Ectodermal cell (in vitro differentiated cells): Measurements from ENCODE around the gene TLNRD1.

ENCODE experiments used
- H3K27ac ChIP-seq: 2 replicates; pipeline ENCODE4 v1.7.0; 2013; ENCODE audit warnings: mild to moderate bottlenecking, low read depth, low read length; ENCODE audit not compliant: insufficient read depth, poor library complexity, severe bottlenecking
- H3K27me3 ChIP-seq: 2 replicates; pipeline ENCODE4 v1.7.0; 2013; ENCODE audit warnings: mild to moderate bottlenecking, low read length; ENCODE audit not compliant: insufficient read depth, control insufficient read depth, poor library complexity, severe bottlenecking
- H3K36me3 ChIP-seq: one replicate; pipeline ENCODE4 v1.7.0; 2013; ENCODE audit warnings: low read length; ENCODE audit not compliant: control insufficient read depth, insufficient read depth
- H3K4me1 ChIP-seq: one replicate; pipeline ENCODE4 v1.7.0; 2013; ENCODE audit warnings: low read length; ENCODE audit not compliant: control insufficient read depth, insufficient read depth
- H3K4me3 ChIP-seq: 2 replicates; pipeline ENCODE4 v1.7.0; 2013; ENCODE audit warnings: low read depth, low read length, control low read depth; ENCODE audit not compliant: insufficient read depth
- H3K9me3 ChIP-seq: 2 replicates; pipeline ENCODE4 v1.7.0; 2013; ENCODE audit warnings: mild to moderate bottlenecking, low read length, moderate library complexity; ENCODE audit not compliant: control insufficient read depth
- WGBS, 2 experiments: methylation state at CpG; one replicate each; pipeline ENCODE4 v1.1.7; 2013; ENCODE audit warnings: missing lambda C conversion rate in 2 of 2; 5-methylcytosine and 5-hydroxymethylcytosine counted together

TLNRD1 gene

GRCh38 chr15:81038975-81039607 lies 38.4 kb downstream of the TLNRD1 start:
- 88 to 89% methylated on average over 4 of the region's 4 CpGs for WGBS, 2 experiments
- no peaks in the 10 kb centered on the region for H3K4me1 ChIP-seq
- no peak overlapping the region for H3K27ac ChIP-seq
- no peaks in the 10 kb centered on the region for H3K27me3 ChIP-seq
- no peaks in the 10 kb centered on the region for H3K9me3 ChIP-seq
- H3K4me3 ChIP-seq = no peak overlapping the region
- no peaks in the 10 kb centered on the region for H3K36me3 ChIP-seq

- 73 to 74% methylated on average over 4 to 5 of the region's 6 CpGs for WGBS, 2 experiments
- no peaks in the 10 kb centered on the region for H3K36me3 ChIP-seq
Measured at GRCh38 chr15:81040757-81041156, 40.0 kb downstream of the TLNRD1 start.

DNA sequence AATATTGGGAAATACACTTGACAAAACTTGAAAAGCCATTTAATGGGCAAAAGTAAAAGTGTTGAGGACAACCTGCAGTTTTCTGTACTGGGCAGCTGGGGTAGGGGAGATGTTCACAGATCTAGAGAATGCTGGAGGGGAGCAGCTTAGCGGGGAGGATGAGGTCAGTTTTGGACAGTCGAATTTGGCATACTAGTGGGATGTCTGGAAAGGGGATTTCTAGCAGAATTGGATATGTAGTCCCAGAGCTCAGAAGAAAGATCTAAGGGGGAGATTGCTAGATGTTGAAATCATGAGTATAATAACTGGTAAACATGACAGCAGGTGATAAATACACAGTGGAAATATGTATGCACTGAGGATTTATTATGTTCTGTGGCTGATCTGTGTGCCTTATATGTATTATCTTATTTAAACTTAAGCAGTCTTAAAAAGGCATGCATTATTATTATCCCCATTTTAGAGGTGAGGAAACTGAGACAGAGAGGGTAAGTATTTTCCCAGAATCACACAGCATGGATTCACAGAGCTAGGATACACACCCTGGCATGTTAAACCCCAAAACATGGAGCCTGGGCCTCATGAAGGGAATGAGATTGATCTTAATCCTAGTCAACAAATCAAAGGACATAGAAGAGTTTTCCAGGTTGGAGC lies 42.7 kb downstream of the TLNRD1 start:
- Histone ChIP-seq H3K27ac (no peak overlapping the region), H3K4me3 (no peak overlapping the region), H3K36me3 (no peaks in the 10 kb centered on the region), H3K27me3 (no peaks in the 10 kb centered on the region), H3K4me1 (no peaks in the 10 kb centered on the region), H3K9me3 (no peaks in the 10 kb centered on the region)
- 95 to 99% methylated on average over 2 of the region's 2 CpGs for WGBS, 2 experiments

More at GRCh38 chr15:81040757-81041156, 40.0 kb downstream of the TLNRD1 start:
- Histone ChIP-seq H3K27me3 (no peaks in the 10 kb centered on the region), H3K4me1 (no peaks in the 10 kb centered on the region), H3K9me3 (no peaks in the 10 kb centered on the region), H3K27ac (no peak overlapping the region), H3K4me3 (no peak overlapping the region)

DNA sequence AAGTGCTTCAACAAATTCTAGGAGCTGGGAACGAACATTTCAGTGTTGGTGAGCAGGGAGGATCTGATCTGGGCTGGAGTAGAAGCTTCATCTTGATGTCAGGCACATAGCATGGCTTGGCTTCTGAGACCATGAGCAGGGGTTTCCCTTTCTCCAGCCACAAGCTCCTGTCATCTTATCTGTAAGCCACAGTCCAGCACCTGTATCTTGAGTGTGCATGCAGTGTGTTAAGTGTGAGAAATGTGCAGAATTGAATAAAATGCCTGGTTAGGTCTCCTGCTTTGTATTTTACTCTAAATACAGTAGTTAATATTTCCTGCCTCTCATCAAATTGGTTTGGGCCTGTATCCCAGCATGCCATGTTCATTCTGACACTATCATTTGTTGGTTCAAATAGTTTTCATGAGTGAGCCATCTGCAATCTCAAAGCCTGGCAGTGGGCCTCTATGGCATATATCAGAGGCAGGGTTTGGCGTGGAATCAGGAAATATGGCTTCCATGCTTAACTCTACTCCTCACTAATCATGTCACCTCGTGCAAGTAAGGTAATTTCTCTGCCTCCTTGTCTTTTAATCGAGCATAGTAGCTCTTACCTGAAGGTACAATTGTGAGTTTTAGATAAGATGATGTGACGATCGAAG lies 43.3 kb downstream of the TLNRD1 start:
- H3K4me3 ChIP-seq = no peak overlapping the region
- no peaks in the 10 kb centered on the region for H3K27me3 ChIP-seq
- no peak overlapping the region for H3K27ac ChIP-seq
- H3K36me3 ChIP-seq = no peaks in the 10 kb centered on the region
- WGBS, 2 experiments = 94% methylated on average over 6 of the region's 6 CpGs
- H3K4me1 ChIP-seq = no peaks in the 10 kb centered on the region
- H3K9me3 ChIP-seq = no peaks in the 10 kb centered on the region

- H3K27me3 ChIP-seq = no peaks in the 10 kb centered on the region
- H3K4me1 ChIP-seq = no peaks in the 10 kb centered on the region
- WGBS, 2 experiments = 91 to 92% methylated on average over 2 of the region's 2 CpGs
- H3K27ac ChIP-seq = no peak overlapping the region
- no peaks in the 10 kb centered on the region for H3K36me3 ChIP-seq
- H3K9me3 ChIP-seq = no peaks in the 10 kb centered on the region
- no peak overlapping the region for H3K4me3 ChIP-seq
Measured at GRCh38 chr15:81046290-81046689, 45.6 kb downstream of the TLNRD1 start.

GRCh38 chr15:81047928-81048327 lies 47.2 kb downstream of the TLNRD1 start:
- H3K4me3 ChIP-seq = no peak overlapping the region
- no peaks in the 10 kb centered on the region for H3K4me1 ChIP-seq
- no peaks in the 10 kb centered on the region for H3K27me3 ChIP-seq
- H3K36me3 ChIP-seq = no peaks in the 10 kb centered on the region
- H3K27ac ChIP-seq = no peak overlapping the region
- 93 to 96% methylated on average over 3 of the region's 3 CpGs for WGBS, 2 experiments
- H3K9me3 ChIP-seq = no peaks in the 10 kb centered on the region

- Histone ChIP-seq H3K4me3 (no peak overlapping the region), H3K27me3 (no peaks in the 10 kb centered on the region), H3K9me3 (no peaks in the 10 kb centered on the region), H3K4me1 (no peaks in the 10 kb centered on the region), H3K27ac (no peak overlapping the region), H3K36me3 (no peaks in the 10 kb centered on the region)
- WGBS, 2 experiments = 88 to 97% methylated on average over 4 of the region's 4 CpGs
Measured at GRCh38 chr15:81049835-81050234, 49.1 kb downstream of the TLNRD1 start.

DNA sequence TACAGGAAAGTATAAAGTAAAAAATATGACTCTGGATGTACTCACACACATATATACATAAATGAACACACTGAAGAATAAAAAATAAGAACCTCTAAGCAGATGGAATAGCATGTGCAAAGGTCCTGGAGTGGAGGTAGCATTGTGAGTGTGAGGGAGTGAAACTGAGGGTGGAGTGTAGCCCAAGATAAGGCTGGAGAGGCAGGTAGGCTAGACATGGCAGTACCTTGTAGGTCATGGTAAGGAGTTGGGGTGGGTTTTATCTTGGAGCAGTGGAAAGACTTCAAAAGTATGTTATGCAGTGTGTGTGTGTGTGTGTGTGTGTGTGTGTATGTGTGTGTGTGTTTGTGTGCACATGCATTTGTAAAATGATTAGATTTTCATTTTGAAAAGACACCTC lies 49.5 kb downstream of the TLNRD1 start:
- Histone ChIP-seq H3K27ac (no peak overlapping the region), H3K9me3 (no peaks in the 10 kb centered on the region), H3K36me3 (no peaks in the 10 kb centered on the region), H3K27me3 (no peaks in the 10 kb centered on the region), H3K4me1 (no peaks in the 10 kb centered on the region), H3K4me3 (no peak overlapping the region)

GRCh38 chr15:81050805-81051204 lies 50.1 kb downstream of the TLNRD1 start:
- Histone ChIP-seq H3K4me3 (no peak overlapping the region), H3K36me3 (no peaks in the 10 kb centered on the region), H3K4me1 (no peaks in the 10 kb centered on the region), H3K27me3 (no peaks in the 10 kb centered on the region), H3K27ac (no peak overlapping the region), H3K9me3 (no peaks in the 10 kb centered on the region)
- WGBS, 2 experiments = 96 to 99% methylated on average over 3 to 4 of the region's 4 CpGs

GRCh38 chr15:81052046-81052445 lies 51.3 kb downstream of the TLNRD1 start:
- no peaks in the 10 kb centered on the region for H3K9me3 ChIP-seq
- H3K36me3 ChIP-seq = no peaks in the 10 kb centered on the region
- 89 to 96% methylated on average over 2 of the region's 2 CpGs for WGBS, 2 experiments
- H3K27me3 ChIP-seq = no peaks in the 10 kb centered on the region
- H3K4me3 ChIP-seq = no peak overlapping the region
- H3K27ac ChIP-seq = no peak overlapping the region
- H3K4me1 ChIP-seq = no peaks in the 10 kb centered on the region
